Subcutaneous adipose tissue (tissue), 4 donors: Measurements from ENCODE around the gene TSPAN5. TPM values are rescaled to one million over a fixed set of nuclear protein-coding genes. Genes with fewer than 3 reads are reported as not detected.

Source experiments
- CTCF ChIP-seq: fragments of 450-650 bp; IDR thresholded peaks from one replicate; pipeline ENCODE4 v1.5.1; 2016; ENCODE audit warnings: low read depth, mild to moderate bottlenecking, control low read depth, antibody characterized with exemption, moderate library complexity
- total RNA-seq, 4 donors: library from RNA; depleted of rRNA; stranded (reverse); fragments of >200 nt; gene quantifications; one replicate each; pipeline ENCODE4 v1.1.0, GENCODE V29; 2016

Gene TSPAN5
- total RNA-seq, 4 donors from 2014 or later = 2.2 to 6.5 (median 4.1) TPM

- no peak for TF ChIP-seq CTCF
Observed at GRCh38 chr4:98522062-98522461, 136.3 kb downstream of the TSPAN5 start.

DNA sequence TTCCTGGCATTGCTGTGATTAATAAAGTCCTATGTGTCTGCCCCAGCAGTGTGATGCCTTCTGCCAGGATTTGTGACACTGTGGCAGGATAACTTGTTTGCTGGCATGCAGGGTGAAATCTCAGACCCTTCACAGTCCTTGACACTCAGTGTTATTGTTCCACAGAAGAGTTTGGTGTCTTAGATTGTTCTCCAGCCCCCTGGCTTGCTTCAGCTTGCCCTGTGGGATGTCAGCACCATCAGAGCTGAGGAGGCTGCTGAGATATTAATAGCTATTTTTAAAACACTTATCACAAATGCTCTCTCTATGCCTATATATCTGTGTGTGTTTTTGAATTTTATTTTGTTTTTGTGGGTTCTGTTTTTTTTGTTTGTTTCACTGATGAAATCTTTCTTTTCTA lies 136.9 kb downstream of the TSPAN5 start:
- no peak for TF ChIP-seq CTCF

GRCh38 chr4:98519268-98519977 lies 139.0 kb downstream of the TSPAN5 start:
- no peak for TF ChIP-seq CTCF

- no peak for TF ChIP-seq CTCF
Observed at GRCh38 chr4:98518559-98519267, 139.7 kb downstream of the TSPAN5 start.

DNA sequence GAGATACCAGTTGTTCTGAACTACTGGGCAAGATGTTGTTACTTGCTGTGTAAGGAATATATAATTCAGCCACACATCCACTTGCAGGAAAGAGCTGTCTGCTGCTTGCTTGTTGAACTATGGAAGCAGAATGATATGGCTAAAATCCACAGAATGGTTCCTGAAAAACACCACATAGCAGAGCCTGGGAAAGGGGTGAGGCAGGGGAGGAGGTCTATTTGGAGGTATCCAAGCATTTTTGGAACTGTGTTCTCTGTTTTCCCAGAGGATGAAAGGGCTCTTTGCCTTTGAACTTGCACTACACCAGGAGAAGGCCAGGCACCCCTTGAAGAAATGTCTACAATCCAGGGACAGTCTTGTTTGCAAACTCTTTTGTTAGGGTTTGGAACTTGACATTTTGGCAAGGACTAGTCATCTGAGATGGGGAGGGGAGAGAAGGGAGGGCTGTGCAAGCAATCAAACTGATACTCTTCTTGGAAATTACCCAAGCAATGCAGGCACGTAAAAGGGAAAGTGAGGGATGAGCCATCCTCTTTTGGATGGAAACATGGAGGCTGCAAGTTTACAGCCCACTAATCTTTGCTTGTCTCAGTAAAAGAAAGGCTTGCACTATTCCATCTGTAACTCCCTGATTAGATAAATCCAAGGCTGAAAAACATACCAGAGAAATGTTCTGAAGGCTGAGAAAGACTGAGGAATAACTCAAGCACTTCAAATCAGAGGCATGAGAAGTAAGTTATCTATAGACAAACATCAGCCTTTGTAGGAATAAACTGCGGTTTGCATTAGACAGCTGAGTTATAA lies 141.0 kb downstream of the TSPAN5 start:
- no peak for TF ChIP-seq CTCF

GRCh38 chr4:98516441-98517217 lies 141.8 kb downstream of the TSPAN5 start:
- no peak for TF ChIP-seq CTCF
